ENCODE data around the gene TCF7L1.

The TCF7L1 gene

DNA sequence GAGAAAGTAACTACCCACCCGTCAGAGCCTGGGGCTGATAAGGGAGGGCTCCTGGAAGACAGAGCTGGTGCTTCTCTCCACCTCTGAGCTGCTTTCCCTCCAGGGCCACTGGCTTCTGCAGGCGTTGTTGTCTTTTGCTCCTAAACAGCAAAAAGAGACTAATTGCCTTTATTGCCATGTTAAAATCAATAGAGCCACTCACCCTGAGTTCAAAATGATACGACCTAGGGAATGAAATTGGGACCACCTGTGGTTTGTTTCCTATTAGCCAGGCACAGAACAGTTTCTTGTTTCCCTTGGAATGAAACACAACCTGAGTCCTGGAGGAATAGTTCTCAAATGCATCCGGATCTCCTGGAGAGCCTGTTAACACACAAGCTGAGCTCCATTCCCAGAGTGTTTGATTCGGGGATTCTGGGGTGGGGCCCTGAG is 45.8 kb downstream of the TCF7L1 start:
- Histone ChIP-seq H3K36me3 (ENCODE audit: control insufficient read depth, insufficient read depth, low read length) (no peaks in the 10 kb centered on the region), H2AFZ (peak overlapping the region; percentile 28), H3K9me3 (ENCODE audit: control insufficient read depth, low read length) (no peaks in the 10 kb centered on the region), H3K4me3 (ENCODE audit: low read depth, low read length) (no peak overlapping the region), H3K4me2 (ENCODE audit: low read length) (no peak overlapping the region), H3K4me1 (peaks cover 72% of the 10 kb centered on the region), H3K9ac (no peak overlapping the region), H3K27me3 (ENCODE audit: control insufficient read depth, insufficient read depth, low read length) (no peaks in the 10 kb centered on the region), H3K27ac (peak overlapping the region; percentile 89), H3K79me2 (peaks cover 4% of the 10 kb centered on the region)
- TF ChIP-seq, protein P1, sequence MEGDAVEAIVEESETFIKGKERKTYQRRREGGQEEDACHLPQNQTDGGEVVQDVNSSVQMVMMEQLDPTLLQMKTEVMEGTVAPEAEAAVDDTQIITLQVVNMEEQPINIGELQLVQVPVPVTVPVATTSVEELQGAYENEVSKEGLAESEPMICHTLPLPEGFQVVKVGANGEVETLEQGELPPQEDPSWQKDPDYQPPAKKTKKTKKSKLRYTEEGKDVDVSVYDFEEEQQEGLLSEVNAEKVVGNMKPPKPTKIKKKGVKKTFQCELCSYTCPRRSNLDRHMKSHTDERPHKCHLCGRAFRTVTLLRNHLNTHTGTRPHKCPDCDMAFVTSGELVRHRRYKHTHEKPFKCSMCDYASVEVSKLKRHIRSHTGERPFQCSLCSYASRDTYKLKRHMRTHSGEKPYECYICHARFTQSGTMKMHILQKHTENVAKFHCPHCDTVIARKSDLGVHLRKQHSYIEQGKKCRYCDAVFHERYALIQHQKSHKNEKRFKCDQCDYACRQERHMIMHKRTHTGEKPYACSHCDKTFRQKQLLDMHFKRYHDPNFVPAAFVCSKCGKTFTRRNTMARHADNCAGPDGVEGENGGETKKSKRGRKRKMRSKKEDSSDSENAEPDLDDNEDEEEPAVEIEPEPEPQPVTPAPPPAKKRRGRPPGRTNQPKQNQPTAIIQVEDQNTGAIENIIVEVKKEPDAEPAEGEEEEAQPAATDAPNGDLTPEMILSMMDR (IDR thresholded peaks at IDR 0.05): no peak

DNA sequence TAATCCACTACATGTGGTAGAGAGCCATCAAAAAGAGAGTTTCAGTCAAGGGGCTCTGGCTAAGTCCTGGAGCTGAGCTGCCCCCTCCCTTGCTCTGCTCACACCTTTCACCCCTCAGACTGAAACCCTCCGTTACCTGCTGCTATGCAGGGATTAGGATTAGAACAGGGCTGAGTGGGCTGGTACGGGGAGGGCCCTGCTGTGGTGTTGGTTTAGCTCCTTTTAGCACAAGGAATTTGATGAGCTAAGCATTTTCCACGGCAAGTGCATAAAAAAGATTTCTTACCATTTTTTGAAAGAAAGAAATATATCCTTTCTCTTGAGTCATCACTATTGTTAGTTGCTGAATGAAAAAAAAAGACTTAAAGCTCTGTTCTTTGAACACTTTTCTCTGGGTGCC is 46.3 kb downstream of the TCF7L1 start:
- Histone ChIP-seq H3K4me1 (peaks cover 75% of the 10 kb centered on the region), H3K27ac (peak overlapping the region; percentile 89)

DNA sequence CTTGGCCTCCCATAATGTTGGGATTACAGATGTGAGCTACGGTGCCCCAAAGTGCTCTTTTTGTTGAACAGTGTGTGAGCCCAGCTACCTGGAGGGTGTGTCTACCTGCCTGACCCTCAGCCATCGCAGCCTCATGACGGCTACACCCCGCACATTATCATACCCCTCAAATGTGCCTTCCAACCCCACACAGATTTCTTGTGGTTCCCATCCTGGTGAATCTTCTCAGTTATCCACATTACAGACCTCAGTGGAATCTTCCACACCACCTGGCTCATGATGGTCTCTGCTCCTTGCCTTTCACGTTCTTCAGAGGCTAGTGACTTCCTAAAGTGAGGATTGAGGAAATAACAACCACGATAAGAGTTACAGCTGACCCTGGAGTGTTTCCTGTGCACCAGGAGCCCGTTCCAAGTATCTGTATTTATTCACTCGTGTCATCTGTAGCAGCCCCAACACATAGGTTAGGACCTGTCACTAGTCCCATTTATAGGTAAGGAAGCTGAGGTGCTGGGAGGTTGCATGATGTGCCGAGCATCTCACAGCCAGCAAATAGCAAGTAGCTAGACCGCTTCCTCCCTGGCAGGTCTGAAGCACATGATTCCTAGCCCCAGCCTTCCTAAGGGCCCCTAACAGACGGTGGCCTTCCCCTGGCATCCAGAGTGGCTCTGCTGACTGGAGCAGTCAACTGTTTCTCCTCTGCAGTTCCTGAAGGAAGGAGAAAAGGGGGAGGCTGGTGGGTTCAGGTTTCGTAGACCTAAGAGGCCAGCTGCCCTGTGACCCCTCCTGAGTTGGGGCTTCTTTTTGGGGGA is 47.3 kb downstream of the TCF7L1 start:
- peaks cover 82% of the 10 kb centered on the region for H3K4me1 ChIP-seq
- TF ChIP-seq, protein P1 (IDR thresholded peaks at IDR 0.05): no peak

More for the DNA sequence above, 46.3 kb downstream of the TCF7L1 start:
- Histone ChIP-seq H3K4me2 (ENCODE audit: low read length) (no peak overlapping the region), H3K4me3 (ENCODE audit: low read depth, low read length) (no peak overlapping the region), H3K9ac (no peak overlapping the region), H3K36me3 (ENCODE audit: control insufficient read depth, insufficient read depth, low read length) (no peaks in the 10 kb centered on the region), H3K9me3 (ENCODE audit: control insufficient read depth, low read length) (no peaks in the 10 kb centered on the region), H3K79me2 (peaks cover 4% of the 10 kb centered on the region), H3K27me3 (ENCODE audit: control insufficient read depth, insufficient read depth, low read length) (no peaks in the 10 kb centered on the region), H2AFZ (peak overlapping the region; percentile 28)
- TF ChIP-seq, protein P1 (IDR thresholded peaks at IDR 0.05): no peak

DNA sequence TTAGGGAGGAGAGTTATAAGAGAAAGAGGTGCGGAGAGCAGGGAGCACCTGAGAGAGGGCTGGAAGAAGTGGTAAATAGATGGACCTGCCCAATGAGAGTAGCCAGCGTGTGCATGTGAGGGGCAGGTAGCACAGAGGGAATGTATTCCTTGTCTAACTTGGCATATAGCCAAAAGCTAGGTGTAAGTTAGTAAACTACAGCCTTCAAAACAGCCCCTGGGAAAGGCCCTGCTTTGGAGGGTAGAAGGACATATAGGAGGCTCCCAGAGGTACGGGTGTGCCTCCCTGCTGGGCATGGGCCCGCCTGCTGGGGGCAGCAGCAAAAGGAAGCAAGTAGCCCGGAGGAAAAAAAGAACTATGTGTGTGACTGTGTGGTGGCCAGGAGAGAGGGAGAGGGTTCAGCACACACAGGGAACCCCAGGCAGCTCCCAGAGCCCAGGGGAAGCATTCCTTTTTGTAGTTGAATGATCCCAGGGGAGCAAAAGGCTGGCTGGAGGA is 48.0 kb downstream of the TCF7L1 start:
- peaks cover 4% of the 10 kb centered on the region for H3K79me2 ChIP-seq
- peak overlapping the region; percentile 47 for H2AFZ ChIP-seq
- no peak overlapping the region for H3K4me2 ChIP-seq (ENCODE audit: low read length)
- H3K36me3 ChIP-seq (ENCODE audit: control insufficient read depth, insufficient read depth, low read length): no peaks in the 10 kb centered on the region
- peak overlapping the region; percentile 89 for H3K27ac ChIP-seq
- no peak overlapping the region for H3K9ac ChIP-seq
- no peaks in the 10 kb centered on the region for H3K27me3 ChIP-seq (ENCODE audit: control insufficient read depth, insufficient read depth, low read length)
- peaks cover 78% of the 10 kb centered on the region for H3K4me1 ChIP-seq
- H3K4me3 ChIP-seq (ENCODE audit: low read depth, low read length): no peak overlapping the region
- TF ChIP-seq, protein P1 (IDR thresholded peaks at IDR 0.05): peak; percentile 32
- H3K9me3 ChIP-seq (ENCODE audit: control insufficient read depth, low read length): no peaks in the 10 kb centered on the region

More for the DNA sequence above, 47.3 kb downstream of the TCF7L1 start:
- Histone ChIP-seq H3K36me3 (ENCODE audit: control insufficient read depth, insufficient read depth, low read length) (no peaks in the 10 kb centered on the region), H3K27ac (peak overlapping the region; percentile 89), H3K27me3 (ENCODE audit: control insufficient read depth, insufficient read depth, low read length) (no peaks in the 10 kb centered on the region), H3K4me3 (ENCODE audit: low read depth, low read length) (no peak overlapping the region), H2AFZ (peak overlapping the region; percentile 47), H3K9ac (no peak overlapping the region), H3K4me2 (ENCODE audit: low read length) (no peak overlapping the region), H3K79me2 (peaks cover 4% of the 10 kb centered on the region), H3K9me3 (ENCODE audit: control insufficient read depth, low read length) (no peaks in the 10 kb centered on the region)

All from parathyroid adenoma (tissue), 2 donors.